HPDE6-E6E7 (cell line): ENCODE measurements around the gene GSDME.
"Not testable (repeated sequence)": the region's sequence is repeated elsewhere in the genome, so short reads cannot be mapped to it uniquely, and the experiment has no call there.

Source experiments
- DNase-seq: peaks from one replicate; pipeline ENCODE4 v3.0.0; 2011; ENCODE audit warnings: missing footprints; ENCODE audit errors: extremely low spot score

Gene GSDME

DNA sequence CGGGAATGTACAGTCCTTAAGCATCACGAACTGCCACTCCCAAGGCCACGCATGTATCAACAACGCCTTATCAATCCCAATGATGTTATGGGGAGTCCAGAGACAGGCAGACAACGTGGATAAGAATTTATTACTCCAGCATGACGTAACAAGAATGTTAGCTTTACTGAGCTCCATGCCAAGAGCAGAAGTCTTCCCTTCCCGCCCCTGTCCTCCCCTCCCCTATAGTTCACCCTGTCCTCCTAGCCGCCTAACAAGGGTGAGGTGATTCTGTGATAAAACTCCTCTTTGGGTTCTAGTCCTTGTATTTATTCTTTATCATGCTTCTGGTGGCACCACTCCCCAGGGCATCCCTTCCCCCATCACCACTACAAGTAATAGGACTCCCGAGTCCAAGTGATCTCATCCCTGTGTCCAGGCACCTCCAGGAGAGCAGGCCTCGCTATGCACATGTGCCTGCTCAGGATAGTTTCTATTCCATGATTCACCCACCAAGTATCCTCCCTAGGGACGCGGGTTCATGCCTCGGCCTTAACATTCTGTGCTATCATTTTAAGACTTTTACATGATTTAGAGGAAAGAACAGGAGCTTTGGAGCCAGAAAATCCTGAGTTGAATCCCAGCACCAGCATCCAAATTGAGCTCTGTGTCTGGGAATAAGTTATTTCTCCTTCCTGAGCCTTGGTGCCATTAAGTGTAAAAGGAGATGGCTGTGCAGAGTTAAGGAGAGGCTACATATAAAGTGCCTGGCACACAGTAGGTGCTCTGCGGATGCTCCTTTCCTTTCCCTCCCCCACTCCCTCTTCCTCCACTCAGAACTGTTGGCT lies 15.4 kb downstream of the GSDME start:
- peak; percentile 94 for DNase-seq

DNA sequence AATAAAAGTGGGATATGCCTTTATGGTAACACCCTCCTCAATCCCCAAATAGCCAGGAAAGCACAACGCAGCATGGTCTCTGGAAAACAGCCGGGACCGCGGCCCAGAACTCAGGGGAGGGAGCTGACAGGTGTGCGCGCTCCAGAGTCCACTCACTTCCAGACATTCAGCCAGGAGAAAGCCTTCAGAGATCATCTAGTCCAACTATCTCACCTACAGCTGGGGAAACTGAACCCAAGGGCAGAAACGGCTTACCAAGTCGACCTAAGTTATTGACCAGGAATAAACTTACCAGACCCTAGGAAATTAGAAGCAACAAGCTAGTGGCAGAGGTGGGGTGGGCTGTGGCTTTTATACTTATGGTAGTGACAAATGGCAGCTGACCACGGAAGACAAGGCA lies 16.4 kb downstream of the GSDME start:
- no peak for DNase-seq

DNA sequence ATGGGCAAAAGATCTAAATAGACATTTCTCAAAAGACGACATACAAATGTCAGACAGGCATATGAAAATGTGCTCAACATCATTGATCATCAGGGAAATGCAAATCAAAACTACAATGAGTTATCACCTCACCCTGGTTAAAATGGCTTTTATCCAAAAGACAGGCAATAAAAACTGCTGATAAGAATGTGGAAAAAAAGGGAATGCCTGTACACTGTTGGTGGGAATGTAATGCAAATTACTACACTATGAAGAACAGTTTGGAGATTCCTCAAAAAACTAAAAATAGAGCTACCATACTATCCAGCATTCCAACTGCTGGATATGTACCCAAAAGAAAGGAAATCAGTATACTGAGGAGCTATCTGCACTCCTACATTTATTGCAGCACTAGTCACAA lies 18.0 kb downstream of the GSDME start:
- DNase-seq, result no peak

DNA sequence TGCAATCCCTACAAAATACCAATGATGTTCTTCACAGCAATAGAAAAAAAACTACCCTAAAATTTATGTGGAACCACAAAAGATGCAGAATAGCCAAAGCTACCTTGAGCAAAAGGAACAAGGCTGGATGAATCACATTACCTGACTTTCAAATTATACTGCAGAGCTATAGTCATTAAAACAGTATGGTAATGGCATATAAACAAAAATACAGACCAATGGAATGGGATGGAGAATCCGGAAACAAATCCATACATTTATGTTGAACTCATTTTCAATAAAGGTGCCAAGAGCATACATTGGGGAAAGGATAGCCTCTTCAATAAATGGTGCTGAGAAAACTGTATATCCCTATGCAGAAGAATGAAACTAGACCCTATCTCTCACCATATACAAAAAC lies 18.7 kb downstream of the GSDME start:
- DNase-seq, result no peak

- no peak for DNase-seq
These were observed 20.0 kb downstream of the GSDME start for GRCh38 chr7:24737281-24737680.

GRCh38 chr7:24735594-24735993 lies 21.7 kb downstream of the GSDME start:
- DNase-seq, result not testable (repeated sequence)

DNA sequence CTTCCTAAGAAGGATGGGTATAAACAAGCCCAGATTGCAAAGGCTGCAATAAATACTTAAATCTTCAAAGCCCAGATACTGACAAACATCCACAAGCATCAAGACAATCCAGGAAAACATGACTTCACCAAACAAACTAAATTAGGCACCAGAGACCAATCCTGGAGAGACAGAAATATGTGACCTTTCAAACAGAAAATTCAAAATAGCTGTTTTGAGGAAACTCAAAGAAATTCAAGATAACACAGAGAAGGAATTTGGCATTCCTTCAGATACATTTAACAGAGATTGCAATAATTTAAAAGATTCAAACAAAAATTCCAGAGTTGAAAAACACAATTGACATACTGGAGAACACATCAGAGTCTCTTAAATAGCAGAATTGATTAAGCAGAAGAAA lies 23.0 kb downstream of the GSDME start:
- DNase-seq, result no peak

DNA sequence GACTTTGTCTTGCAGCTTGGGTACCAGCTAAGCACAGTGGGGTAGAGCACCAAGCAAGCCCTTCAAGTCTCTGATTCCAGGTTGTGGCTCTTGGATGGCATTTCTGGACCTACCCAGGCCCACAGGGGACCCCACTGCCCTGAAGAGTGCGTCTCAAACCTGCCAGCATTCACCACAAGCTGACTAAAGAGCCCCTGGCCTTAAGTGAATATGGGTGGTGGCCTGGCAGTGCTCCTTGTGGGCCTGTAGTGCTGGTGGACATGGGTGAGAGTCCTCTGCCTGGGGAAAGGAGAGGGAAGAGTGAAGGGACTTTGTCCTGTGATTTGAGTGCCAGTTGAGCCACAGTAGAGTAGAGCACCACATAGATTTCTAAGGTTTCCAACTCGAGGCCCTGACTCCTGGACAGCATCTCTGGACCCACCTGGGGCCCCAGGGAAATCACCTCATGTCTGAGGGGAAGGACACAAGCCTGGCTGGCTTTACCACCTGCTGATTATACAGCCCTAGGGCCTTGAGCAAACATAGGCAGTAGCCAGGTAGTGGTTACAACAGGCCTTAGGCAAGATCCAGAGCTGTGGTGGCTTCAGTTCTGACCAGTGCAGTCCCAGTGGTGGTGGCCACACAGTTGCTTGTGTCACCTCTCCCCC lies 23.7 kb downstream of the GSDME start:
- no peak for DNase-seq

DNA sequence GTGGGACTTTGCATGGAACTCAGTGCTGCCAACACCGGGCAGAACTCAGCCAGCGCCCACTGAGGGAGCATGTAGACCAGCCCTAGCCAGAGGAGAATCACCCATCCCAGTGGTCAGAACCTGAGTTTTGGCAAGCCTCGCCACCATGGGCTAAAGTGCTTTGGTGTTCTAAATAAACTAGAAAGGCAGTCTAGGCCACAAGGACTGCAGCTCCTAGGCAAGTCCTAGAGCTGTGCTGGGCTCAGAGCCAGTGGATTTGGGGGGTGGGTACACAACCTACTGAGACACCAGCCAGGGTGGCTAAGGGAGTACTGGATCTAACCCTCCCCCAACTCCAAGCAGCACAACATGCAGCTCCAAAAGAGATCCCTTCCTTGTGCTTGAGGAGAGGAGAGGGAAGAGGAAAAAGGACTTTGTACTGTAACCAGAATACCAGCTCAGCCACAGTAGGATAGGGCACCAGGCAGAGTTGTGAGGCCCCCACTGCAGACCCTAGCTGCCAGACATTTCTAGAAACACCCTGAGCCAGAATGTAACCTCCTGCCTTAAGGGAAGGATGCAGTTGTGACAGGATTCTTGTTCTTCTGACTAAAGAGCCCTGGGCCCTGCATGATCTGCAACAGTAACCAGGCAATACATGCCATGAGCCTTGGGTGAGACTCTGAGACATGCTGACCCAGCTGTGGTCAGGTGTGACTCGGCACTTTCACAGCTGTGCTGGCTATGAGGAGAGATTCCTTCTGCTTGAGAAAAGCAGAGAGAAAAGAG lies 24.4 kb downstream of the GSDME start:
- no peak for DNase-seq

DNA sequence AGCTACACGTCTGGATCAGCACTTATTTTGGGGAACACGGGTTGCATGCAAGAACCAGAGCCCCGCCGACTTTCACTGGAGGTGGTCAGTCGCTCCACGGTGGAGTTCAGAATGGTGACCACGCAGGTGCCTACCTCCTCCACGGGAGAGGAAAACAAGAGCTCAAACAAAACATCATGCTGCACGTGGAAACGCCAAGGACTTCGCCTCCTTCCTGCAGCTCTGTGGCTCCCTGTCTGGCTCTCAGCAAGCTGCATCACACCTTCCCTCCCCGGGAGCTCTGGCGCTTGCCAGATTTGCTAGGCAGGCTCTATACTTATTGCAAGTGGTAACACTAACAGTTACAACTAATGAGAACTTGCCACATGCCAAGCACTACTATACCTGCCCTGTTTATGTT lies 26.0 kb downstream of the GSDME start:
- no peak for DNase-seq

DNA sequence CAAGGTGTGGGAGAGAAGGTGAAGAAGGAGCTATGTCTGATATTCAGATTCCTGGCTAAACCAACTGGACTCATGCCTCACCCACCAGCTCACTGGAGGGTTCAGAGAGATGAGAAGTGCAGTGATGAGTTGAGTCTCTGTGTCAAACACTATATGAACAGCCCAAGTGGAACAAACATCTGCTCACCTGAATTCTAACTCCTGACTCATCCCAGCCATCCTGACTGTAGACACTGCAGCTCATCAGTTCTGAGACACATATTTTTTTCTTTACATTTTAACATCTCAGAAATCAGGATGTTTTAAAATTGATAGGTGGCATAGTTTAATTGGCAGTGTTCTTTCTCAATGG lies 27.3 kb downstream of the GSDME start:
- no peak for DNase-seq

DNA sequence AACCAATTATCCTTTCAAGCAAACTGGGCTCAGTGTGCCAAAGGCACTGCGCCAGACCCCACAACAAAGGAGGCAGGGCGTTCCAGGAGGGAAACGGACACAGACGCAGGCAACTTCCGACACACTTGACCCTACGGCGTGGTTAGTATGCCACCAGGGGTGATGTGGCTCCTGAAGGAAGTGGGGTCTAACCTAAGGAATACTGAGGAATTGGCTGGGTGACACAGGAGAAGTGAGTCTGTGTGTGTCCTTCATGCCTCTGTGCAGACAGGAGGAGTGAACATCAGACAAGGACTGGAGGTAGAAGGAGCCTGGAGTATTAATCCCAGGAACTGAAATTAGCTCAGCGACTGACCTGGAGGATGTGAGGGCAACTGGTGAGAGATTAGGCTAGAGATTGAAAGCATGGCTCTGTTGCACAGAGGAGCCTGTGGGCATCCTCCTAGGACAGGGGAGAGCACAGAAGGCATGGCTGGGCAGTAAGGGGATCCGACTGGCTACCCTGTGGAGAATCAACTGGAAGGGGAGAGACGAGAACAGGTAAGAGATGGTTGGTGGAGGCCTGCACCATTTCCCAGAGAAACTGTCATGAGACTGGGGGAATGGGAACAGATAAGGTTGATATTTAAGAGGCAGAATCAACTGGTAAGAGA lies 27.8 kb downstream of the GSDME start:
- no peak for DNase-seq

- DNase-seq, result no peak
These were observed 28.5 kb downstream of the GSDME start for GRCh38 chr7:24728503-24729364.

DNA sequence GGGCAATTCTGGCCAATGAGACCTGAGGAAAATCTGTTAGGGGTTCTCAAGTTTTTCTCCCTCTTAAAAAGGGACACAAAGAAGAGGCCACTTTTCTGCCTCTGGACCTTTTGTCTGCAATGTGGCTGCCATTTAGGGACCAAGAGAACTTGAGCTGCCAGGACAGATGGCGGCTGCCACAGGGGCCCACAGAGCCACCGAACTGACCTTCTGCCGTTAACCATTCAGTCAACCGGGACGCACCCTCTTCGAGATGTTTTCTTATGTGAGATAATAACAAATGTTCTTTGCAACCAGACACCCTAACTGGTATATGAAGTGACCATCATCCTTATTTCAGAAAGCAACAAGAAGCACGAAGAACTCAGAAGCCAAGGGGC lies 29.2 kb downstream of the GSDME start:
- DNase-seq, result no peak

DNA sequence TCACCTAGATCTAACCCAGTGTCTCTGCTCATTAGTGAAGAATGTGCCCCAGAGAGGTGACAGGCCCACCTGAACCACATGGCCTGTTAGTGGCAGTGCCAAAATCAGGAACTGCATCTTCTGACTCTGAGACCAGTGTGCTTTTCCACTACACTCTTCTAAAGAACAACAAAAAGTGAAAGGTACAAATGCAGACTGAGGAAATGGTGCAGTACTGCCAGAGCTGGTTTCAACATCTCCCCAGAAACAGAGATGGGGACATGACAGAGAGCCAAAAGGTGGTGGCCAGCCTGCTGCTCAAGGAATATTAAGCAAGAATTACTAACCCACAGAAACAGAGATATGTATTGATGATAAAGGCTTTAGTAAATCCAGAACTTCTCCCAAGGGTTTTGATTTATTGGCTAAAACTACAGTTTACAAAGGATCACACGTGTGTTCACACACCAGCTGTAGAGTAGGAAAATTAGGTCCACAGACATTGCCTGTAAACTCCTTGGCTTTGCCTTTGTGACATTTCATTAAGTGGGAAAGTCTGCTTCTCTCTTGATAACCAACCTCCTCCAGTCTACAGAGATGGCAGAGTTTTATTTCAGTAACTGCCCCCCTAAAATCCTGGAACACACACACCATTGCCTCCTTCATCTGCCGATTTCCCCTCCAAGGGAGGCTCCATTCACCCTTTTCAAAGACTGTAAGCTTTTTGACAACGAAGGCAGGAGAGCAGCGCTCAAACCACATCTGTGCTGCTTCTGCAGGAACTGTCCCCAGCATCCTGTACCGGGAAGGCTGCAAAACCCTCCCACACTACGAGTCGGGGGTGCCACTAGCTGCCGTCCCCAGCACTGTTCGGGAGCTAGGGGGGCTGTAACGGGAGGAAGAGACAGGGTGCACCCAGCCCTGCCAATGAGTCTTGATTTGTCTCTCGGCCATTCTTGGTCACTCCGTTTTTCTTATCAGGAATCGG lies 29.8 kb downstream of the GSDME start:
- no peak for DNase-seq

DNA sequence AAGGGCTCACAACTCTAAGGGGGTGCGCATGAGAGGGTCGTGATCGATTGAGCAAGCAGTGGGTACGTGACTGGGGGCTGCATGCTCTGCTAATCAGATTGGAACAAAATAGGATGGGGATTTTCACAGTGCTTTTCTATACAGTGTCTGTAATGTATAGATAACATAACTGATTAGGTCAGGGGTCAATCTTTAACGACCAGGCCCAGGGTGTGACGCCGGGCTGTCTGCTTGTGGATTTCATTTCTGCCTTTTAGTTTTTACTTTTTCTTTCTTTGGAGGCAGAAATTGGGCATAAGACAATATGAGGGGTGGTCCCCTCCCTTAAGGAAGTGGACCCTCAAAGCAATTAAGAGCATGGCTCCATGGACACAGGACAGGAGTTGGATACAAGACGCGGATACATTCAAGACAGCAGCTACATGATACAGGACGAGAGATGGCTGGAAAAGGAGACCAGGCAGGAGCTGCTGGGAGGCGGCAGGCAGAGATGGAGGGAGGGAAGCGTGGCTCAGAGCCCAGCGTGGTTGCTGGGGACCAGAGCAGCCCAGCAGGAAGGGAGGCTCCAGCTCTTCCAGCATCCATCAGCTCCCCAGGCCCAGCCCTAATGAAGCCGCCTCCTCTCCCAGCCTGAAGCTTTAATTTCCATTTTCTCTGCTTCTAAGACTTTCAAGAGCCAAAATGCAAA lies 31.6 kb downstream of the GSDME start:
- DNase-seq, result no peak

DNA sequence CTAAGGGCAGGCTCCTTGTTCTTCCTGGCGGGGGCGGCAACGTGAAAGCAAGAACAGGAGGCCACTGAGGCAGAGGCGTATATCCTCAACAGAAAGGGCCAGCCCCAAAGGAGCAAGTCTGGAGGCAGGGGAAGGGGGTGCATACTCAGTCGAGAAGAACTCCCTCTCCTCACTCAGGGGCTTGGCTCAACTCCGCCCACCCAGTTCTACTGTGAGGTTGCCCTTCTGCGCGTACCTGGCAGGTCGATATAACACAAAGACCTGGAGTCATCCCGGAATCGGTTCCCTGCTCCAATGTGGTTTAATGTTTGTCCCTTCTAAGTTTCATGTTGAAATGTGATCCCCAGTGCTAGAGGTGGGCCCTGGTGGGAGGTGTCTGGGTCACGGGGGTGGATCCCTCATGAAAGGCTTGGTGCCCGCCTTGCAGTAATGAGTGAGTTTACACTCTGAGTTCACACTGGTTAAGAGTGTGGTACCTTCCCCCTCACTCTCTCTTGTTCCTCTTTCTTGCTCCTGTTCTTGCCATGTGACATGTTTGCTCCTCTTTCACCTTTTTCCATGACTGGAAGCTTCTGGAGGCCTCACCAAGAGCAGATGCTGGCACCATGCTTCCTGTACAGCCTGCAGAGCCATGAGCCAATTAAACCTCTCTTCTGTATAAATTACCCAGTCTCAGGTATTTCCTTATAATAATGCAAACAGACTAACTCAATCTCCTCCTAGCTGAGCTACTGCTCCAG lies 32.6 kb downstream of the GSDME start:
- DNase-seq, result no peak

DNA sequence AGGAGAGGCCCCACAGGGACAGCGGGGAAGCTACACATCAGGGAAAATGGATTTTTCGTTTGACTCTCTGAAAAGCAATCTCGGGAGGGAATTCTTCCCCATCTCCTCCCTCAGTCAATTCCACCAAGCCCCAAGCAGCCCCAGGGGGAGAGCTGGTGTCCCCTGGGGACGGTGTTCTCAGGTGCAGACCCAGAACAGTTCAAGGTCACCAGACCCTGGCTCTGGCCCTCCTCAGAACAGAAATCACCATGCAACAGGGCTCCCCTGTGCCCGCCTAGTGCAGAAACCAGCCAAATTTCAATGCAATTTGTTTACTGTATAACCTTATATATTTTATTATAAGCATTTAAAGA lies 34.1 kb downstream of the GSDME start:
- no peak for DNase-seq
